GM12878 (cell line): Measurements from ENCODE around the gene SNX8. TPM values are rescaled to one million over a fixed set of nuclear protein-coding genes. Genes with fewer than 3 reads are reported as not detected.

Experiments
- BRCA1 ChIP-seq: IDR thresholded peaks from 2 replicates; pipeline ENCODE4 v1.6.1; 2011; ENCODE audit warnings: low read depth, low read length, improper control_type of control experiment
- CREM ChIP-seq: IDR thresholded peaks from 2 replicates; pipeline ENCODE4 v1.6.1; 2014; ENCODE audit warnings: antibody characterized with exemption, low read depth
- FOS ChIP-seq: IDR thresholded peaks from 3 replicates; pipeline ENCODE4 v1.6.1; 2011; ENCODE audit warnings: borderline replicate concordance; ENCODE audit not compliant: insufficient read length; ENCODE audit errors: extremely low read depth
- FOXM1 ChIP-seq: IDR thresholded peaks from 2 replicates; pipeline ENCODE4 v1.6.1; 2012; ENCODE audit warnings: low read depth, mild to moderate bottlenecking, inconsistent platforms, low read length, moderate library complexity
- HCFC1 ChIP-seq: fragments of 150-350 bp; IDR thresholded peaks from 2 replicates; pipeline ENCODE4 v1.6.1; 2014; ENCODE audit warnings: low read length
- JUNB ChIP-seq: IDR thresholded peaks from 2 replicates; pipeline ENCODE4 v1.6.1; 2016; ENCODE audit warnings: antibody characterized with exemption, mild to moderate bottlenecking
- MXI1 ChIP-seq: fragments of 150-350 bp; IDR thresholded peaks from 2 replicates; pipeline ENCODE4 v1.6.1; 2011; ENCODE audit warnings: low read depth, mild to moderate bottlenecking, inconsistent platforms, low read length, improper control_type of control experiment
- NR2F1 ChIP-seq: fragments of 450-650 bp; conservative IDR thresholded peaks from 2 replicates; pipeline ENCODE4 v1.6.1; 2017; ENCODE audit warnings: mild to moderate bottlenecking
- PML ChIP-seq: IDR thresholded peaks from 2 replicates; pipeline ENCODE4 v1.6.1; 2012; ENCODE audit warnings: low read length, inconsistent platforms
- RELA ChIP-seq: fragments of 450-650 bp; IDR thresholded peaks from 2 replicates; pipeline ENCODE4 v1.8.0; 2014; ENCODE audit warnings: borderline replicate concordance; ENCODE audit not compliant: partially characterized antibody
- SIX5 ChIP-seq: IDR thresholded peaks from 2 replicates; pipeline ENCODE4 v1.6.1; 2011; ENCODE audit warnings: mild to moderate bottlenecking, low read depth, low read length, moderate library complexity; ENCODE audit not compliant: severe bottlenecking
- SREBF1 ChIP-seq: IDR thresholded peaks from 2 replicates; pipeline ENCODE4 v1.6.1; 2012; ENCODE audit warnings: mild to moderate bottlenecking, low read length
- ZBTB4 ChIP-seq: fragments of 450-650 bp; formaldehyde crosslinking; IDR thresholded peaks from 2 replicates; pipeline ENCODE4 v1.4.0; 2022; ENCODE audit warnings: mild to moderate bottlenecking, moderate library complexity
- polyA plus RNA-seq, 11 experiments: library from polyadenylated mRNA; depleted of rRNA in 4 of 11; unstranded in 6 of 11; stranded (reverse) in 5 of 11; fragments of >200 nt; fragmentation: Nextera tagmentation in 4 of 11; fragmentation: Illumina TruSeq in 1 of 11; extraction: Ambion mirVana in 4 of 11; extraction: Trizol in 1 of 11; gene quantifications; 1 replicate in 1 of 11; 2 replicates in 10 of 11; pipeline versions ENCODE4 v1.2.1 to v1.2.3, GENCODE V29; 2011 to 2016; ENCODE audit warnings: inconsistent platforms in 2 of 11, missing spikeins in 2 of 11, low read depth in 1 of 11
- total RNA-seq, 4 experiments: library from RNA; depleted of rRNA in 3 of 4; stranded (reverse); fragments of >200 nt in 3 of 4; fragmentation: Illumina TruSeq in 1 of 4; extraction: Trizol in 1 of 4; gene quantifications; 2 replicates each; pipeline versions ENCODE4 v1.2.1 to v1.2.3, GENCODE V29; 2013 to 2021
- TF ChIP-seq, protein P1 (sequence below): fragments of 450-650 bp; IDR thresholded peaks from 2 replicates; pipeline ENCODE4 v1.6.1; 2016; ENCODE audit warnings: mild to moderate bottlenecking, moderate library complexity, borderline replicate concordance

The SNX8 gene
- total and polyA plus RNA-seq, 10 of the 15 experiments (the other 5 are each of a cell fraction or from before 2014, with no cell fraction given) = 6.4 to 210 (median 97.6) TPM

DNA sequence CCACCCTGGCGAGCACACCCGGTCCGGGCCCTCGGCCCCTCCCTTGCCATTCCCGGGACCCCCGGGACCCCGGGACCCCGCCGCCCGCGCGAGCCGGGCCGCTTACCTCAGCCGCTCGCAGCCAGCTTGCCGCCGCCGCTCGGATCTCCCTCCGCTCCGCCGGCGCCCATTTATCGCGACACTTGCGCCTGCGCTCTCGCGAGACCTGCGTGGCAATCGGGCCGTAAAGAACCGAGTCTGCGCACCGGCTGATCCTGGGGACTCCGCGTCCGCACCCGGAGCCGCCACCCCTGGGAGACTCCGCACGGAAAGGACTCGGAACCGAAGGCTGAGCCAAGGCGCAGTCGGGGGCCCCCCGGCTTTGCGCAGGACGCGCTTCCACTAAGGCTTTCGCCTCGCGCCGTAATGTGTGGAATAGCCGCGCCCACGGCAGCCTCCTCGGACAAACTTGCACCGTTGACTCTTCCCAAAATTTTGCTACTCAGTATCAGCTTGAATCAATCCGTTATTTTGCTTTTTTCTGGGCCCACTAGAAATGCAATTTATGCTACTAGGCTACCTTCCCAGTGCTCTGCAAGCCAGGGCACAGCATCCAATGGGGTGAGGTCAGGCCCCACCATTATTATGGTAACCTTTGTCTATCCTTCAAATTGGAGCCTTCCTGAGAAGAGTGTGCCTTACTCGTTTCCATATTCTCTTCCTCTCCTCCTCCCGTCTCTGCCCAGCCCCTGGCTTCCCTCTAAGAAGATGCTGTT lies 81.3 kb downstream of the SNX8 start, which contains the start of gene MAD1L1 (continued):
- TF ChIP-seq CREM = peak; percentile 58; the same call in 1 of the 2 replicates
- no peak for TF ChIP-seq JUNB
- no peak for TF ChIP-seq SREBF1
- no peak for TF ChIP-seq ZBTB4
- TF ChIP-seq HCFC1 = peak; percentile 43; the same call in 1 of the 2 replicates
- peak; percentile 76 for TF ChIP-seq RELA
- TF ChIP-seq SIX5 = peak; percentile 21
- TF ChIP-seq MXI1 = peak; percentile 43; the same call in 1 of the 2 replicates
- TF ChIP-seq PML = peak; percentile 76
- no peak for TF ChIP-seq FOS
- peak; percentile 95 for TF ChIP-seq BRCA1
- TF ChIP-seq NR2F1 = peak; percentile 29; the same call in 1 of the 2 replicates
- TF ChIP-seq, protein P1, sequence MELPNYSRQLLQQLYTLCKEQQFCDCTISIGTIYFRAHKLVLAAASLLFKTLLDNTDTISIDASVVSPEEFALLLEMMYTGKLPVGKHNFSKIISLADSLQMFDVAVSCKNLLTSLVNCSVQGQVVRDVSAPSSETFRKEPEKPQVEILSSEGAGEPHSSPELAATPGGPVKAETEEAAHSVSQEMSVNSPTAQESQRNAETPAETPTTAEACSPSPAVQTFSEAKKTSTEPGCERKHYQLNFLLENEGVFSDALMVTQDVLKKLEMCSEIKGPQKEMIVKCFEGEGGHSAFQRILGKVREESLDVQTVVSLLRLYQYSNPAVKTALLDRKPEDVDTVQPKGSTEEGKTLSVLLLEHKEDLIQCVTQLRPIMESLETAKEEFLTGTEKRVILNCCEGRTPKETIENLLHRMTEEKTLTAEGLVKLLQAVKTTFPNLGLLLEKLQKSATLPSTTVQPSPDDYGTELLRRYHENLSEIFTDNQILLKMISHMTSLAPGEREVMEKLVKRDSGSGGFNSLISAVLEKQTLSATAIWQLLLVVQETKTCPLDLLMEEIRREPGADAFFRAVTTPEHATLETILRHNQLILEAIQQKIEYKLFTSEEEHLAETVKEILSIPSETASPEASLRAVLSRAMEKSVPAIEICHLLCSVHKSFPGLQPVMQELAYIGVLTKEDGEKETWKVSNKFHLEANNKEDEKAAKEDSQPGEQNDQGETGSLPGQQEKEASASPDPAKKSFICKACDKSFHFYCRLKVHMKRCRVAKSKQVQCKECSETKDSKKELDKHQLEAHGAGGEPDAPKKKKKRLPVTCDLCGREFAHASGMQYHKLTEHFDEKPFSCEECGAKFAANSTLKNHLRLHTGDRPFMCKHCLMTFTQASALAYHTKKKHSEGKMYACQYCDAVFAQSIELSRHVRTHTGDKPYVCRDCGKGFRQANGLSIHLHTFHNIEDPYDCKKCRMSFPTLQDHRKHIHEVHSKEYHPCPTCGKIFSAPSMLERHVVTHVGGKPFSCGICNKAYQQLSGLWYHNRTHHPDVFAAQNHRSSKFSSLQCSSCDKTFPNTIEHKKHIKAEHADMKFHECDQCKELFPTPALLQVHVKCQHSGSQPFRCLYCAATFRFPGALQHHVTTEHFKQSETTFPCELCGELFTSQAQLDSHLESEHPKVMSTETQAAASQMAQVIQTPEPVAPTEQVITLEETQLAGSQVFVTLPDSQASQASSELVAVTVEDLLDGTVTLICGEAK = peak; percentile 92
- TF ChIP-seq FOXM1 = no peak
